ENCODE results near the gene SLC38A5.
A peak's percentile ranks its signal among the peaks of the same experiment; 100 is the strongest.
"Not testable (repeated sequence)": the region's sequence is repeated elsewhere in the genome, so short reads cannot be mapped to it uniquely, and the experiment has no call there.

Gene SLC38A5

GRCh38 chrX:48467281-48467761 is 2.7 kb downstream of the SLC38A5 start:
- DNase-seq, result no peak

- DNase-seq, result peak; percentile 28
These were observed 3.4 kb downstream of the SLC38A5 start for GRCh38 chrX:48466696-48467095.

- no peak for DNase-seq
These were observed 4.6 kb downstream of the SLC38A5 start for GRCh38 chrX:48465336-48465933.

- DNase-seq, result no peak
These were observed 8.2 kb downstream of the SLC38A5 start for GRCh38 chrX:48461830-48462229.

- DNase-seq, result no peak
These were observed 9.5 kb downstream of the SLC38A5 start for GRCh38 chrX:48460606-48461005.

GRCh38 chrX:48460031-48460430 is 10.0 kb downstream of the SLC38A5 start:
- DNase-seq, result no peak

- DNase-seq, result no peak
These were observed 10.6 kb downstream of the SLC38A5 start for GRCh38 chrX:48459483-48459882.

GRCh38 chrX:48458711-48459110 is 11.3 kb downstream of the SLC38A5 start:
- no peak for DNase-seq

GRCh38 chrX:48456628-48457331 is 13.3 kb downstream of the SLC38A5 start:
- no peak for DNase-seq

GRCh38 chrX:48451708-48452107 is 18.4 kb downstream of the SLC38A5 start:
- no peak for DNase-seq

GRCh38 chrX:48450076-48450475 is 20.0 kb downstream of the SLC38A5 start:
- DNase-seq, result no peak

GRCh38 chrX:48447201-48447600 is 22.9 kb downstream of the SLC38A5 start:
- not testable (repeated sequence) for DNase-seq

GRCh38 chrX:48433713-48434112 is 36.3 kb downstream of the SLC38A5 start:
- not testable (repeated sequence) for DNase-seq

GRCh38 chrX:48430166-48430565 is 39.9 kb downstream of the SLC38A5 start:
- not testable (repeated sequence) for DNase-seq

- DNase-seq, result not testable (repeated sequence)
These were observed 40.5 kb downstream of the SLC38A5 start for GRCh38 chrX:48429606-48430005.

GRCh38 chrX:48427027-48427716 is 42.9 kb downstream of the SLC38A5 start:
- not testable (repeated sequence) for DNase-seq

GRCh38 chrX:48411860-48412259 is 58.2 kb downstream of the SLC38A5 start, which contains the start of gene SSX4B:
SSX4B (minus strand) TSS chrX:48411960; CDS start chrX:48411372, 588 bp downstream.
- DNase-seq, result not testable (repeated sequence)

Data from CD4-positive, alpha-beta T cell treated with Interleukin-17A for 4 hours (primary cell).